GM21390 (cell line): ENCODE measurements around the gene CACNB4.

ENCODE experiments used
- ATAC-seq: cut with Tn5 transposase; IDR thresholded peaks from one replicate; pipeline ENCODE4 v1.9.1; 2021; ENCODE audit not compliant: unreplicated experiment

The CACNB4 gene

GRCh38 chr2:151792589-151792988 is 306.3 kb downstream of the CACNB4 start:
- ATAC-seq, result no peak

DNA sequence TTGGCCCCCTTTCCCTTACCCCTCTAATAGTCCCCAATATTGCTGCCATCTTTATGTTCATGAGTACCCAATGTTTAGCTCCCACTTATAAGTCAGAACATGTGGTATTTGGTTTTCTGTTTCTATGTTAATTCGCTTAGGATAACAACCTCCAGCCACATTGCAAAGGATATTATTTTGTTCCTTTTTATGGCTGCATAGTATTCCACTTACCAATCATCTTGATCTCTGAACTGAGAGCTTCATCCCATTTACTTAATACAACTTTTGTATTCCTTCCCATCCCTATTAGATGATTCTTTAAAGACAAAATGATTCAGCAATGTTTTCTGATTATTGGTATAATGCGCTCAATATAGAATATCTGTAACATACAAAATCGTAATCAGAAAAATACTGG is 307.3 kb downstream of the CACNB4 start:
- no peak for ATAC-seq

DNA sequence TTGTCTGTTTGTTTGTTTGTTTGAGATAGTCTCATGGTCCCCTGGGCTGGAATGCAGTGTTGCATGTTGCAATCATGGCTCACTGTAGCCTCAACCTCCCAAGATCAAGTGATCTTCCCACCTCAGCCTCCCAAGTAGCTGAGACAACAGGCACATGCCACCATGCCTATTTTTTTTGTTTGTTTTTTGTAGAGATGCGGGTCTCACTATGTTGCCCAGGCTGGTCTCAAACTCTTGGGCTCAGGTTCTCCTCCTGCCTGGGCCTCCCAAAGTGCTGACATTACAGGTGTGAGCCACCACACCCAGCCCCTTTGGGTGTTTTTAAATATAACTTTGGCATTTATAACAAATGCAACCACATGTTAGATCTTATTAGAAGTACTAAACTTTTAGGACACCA is 308.2 kb downstream of the CACNB4 start:
- ATAC-seq, result no peak

DNA sequence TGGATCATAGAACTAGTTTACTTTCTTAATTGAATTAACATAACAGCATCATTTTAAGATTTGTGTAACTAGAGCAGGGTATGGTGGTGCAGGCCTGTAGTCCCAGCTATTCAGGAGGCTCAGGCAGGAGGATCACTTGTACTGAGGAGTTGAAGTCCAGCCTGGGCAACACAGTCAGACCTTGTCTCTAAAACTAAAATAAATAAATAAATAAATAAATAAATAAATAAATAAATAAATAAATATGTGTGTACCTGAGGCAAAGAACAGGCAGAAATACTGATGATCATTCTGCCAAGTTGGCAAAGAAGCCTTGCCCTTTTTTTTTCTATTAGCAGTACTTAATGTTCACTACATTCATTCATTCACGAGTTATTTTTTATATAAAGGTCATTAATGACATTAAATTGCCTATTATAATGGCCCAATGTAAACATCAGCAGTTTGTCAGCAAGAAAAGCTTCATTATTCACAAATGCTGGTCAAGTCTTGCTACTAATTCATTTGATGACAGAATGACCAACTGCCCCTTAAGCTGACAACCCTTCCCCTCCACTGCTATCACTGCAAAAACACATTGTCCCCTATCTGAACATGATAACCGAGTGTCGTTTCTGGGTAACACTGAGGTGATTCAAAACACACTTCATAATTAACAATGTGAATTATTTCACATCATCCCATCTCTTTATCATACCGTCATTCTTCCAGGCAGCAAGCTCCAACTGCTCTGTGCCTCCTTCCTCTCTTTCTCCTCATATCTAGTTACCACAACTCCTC is 309.6 kb downstream of the CACNB4 start:
- ATAC-seq, result no peak

- no peak for ATAC-seq
Measured at GRCh38 chr2:151786483-151786882, 312.4 kb downstream of the CACNB4 start.

DNA sequence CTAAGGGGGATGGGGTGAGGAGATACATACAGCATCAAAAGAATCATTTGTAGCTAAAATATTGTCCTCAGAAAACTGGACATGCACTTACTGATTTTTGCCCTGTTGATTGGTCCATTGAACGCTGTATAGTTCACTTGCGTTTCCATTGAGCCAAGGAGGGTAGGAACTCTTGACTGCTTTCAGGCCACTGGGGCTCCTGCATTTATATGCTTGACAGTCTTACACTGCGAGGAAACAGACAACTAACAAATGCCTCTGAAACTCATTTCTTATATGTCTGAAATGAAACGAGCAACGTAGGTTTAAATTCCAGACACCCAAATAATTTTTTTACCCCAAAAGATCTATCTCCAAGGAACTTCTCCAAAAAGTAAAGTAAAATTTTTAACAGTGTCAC is 312.8 kb downstream of the CACNB4 start:
- no peak for ATAC-seq

GRCh38 chr2:151783133-151783520 is 315.7 kb downstream of the CACNB4 start:
- no peak for ATAC-seq
